Fibroblast of the aortic adventitia (primary cell): ENCODE measurements around the gene ASXL1. TPM values are rescaled to one million over a fixed set of nuclear protein-coding genes. Genes with fewer than 3 reads are reported as not detected.

Source experiments
- DNase-seq: peaks from one replicate; pipeline ENCODE4 v3.0.0-alpha.2; 2010; ENCODE audit warnings: low read depth
- H3K4me3 ChIP-seq: 2 replicates; pipeline ENCODE4 v1.5.1; 2011; ENCODE audit warnings: low read depth, mild to moderate bottlenecking, control low read depth, low read length, moderate library complexity
- CTCF ChIP-seq: IDR thresholded peaks from 2 replicates; pipeline ENCODE4 v1.5.1; 2011; ENCODE audit warnings: mild to moderate bottlenecking, low read length, control low read depth, inconsistent platforms; ENCODE audit not compliant: insufficient read depth
- total RNA-seq: library from RNA; depleted of rRNA; stranded (reverse); fragments of >200 nt; gene quantifications from 2 replicates; pipeline ENCODE4 v1.2.3, GENCODE V29; 2012; ENCODE audit warnings: low replicate concordance

The ASXL1 gene
- total RNA-seq, 1 donor, result 57.4 TPM

GRCh38 chr20:32458061-32458836 lies 100.1 kb downstream of the ASXL1 start:
- H3K4me3 ChIP-seq, result no peak overlapping the region
- no peak for DNase-seq
- TF ChIP-seq CTCF, result no peak

GRCh38 chr20:32458837-32459220 lies 100.7 kb downstream of the ASXL1 start:
- no peak for TF ChIP-seq CTCF
- no peak for DNase-seq
- no peak overlapping the region for H3K4me3 ChIP-seq

GRCh38 chr20:32460231-32460630 lies 102.1 kb downstream of the ASXL1 start:
- DNase-seq, result no peak
- no peak overlapping the region for H3K4me3 ChIP-seq
- no peak for TF ChIP-seq CTCF

GRCh38 chr20:32460683-32461320 lies 102.7 kb downstream of the ASXL1 start:
- DNase-seq, result no peak
- TF ChIP-seq CTCF, result no peak
- H3K4me3 ChIP-seq, result no peak overlapping the region

GRCh38 chr20:32461836-32462600 lies 103.9 kb downstream of the ASXL1 start:
- no peak overlapping the region for H3K4me3 ChIP-seq
- DNase-seq, result no peak
- no peak for TF ChIP-seq CTCF

GRCh38 chr20:32462900-32463641 lies 104.9 kb downstream of the ASXL1 start:
- no peak for TF ChIP-seq CTCF
- DNase-seq, result no peak
- no peak overlapping the region for H3K4me3 ChIP-seq
